ENCODE measurements around the gene RXRA.
"Not testable (repeated sequence)": the region's sequence is repeated elsewhere in the genome, so short reads cannot be mapped to it uniquely, and the experiment has no call there.

Gene RXRA

GRCh38 chr9:134303601-134304000 lies 22.7 kb upstream of the RXRA start:
- Histone ChIP-seq H3K36me3 (ENCODE audit: control insufficient read depth, insufficient read depth, low read length) (no peaks in the 10 kb centered on the region), H3K9me3 (ENCODE audit: control insufficient read depth, insufficient read depth, low read depth, low read length) (peaks cover 3% of the 10 kb centered on the region; the same call in 1 of the 2 replicates), H3K4me1 (ENCODE audit: control insufficient read depth, insufficient read depth, low read length) (peaks cover 3% of the 10 kb centered on the region; the same call in 1 of the 2 replicates), H3K9ac (ENCODE audit: low read length) (no peak overlapping the region), H3K4me3 (ENCODE audit: low read depth, low read length) (no peak overlapping the region), H3K27me3 (ENCODE audit: control insufficient read depth, insufficient read depth, low read length) (no peaks in the 10 kb centered on the region), H3K27ac (ENCODE audit: low read depth, low read length) (no peak overlapping the region)

- Histone ChIP-seq H3K27me3 (ENCODE audit: control insufficient read depth, insufficient read depth, low read length) (no peaks in the 10 kb centered on the region; the same call in 1 of the 2 replicates), H3K4me3 (ENCODE audit: low read depth, low read length) (no peak overlapping the region), H3K4me1 (ENCODE audit: control insufficient read depth, insufficient read depth, low read length) (peaks cover 3% of the 10 kb centered on the region; the same call in 1 of the 2 replicates), H3K27ac (ENCODE audit: low read depth, low read length) (no peak overlapping the region), H3K36me3 (ENCODE audit: control insufficient read depth, insufficient read depth, low read length) (no peaks in the 10 kb centered on the region), H3K9me3 (ENCODE audit: control insufficient read depth, insufficient read depth, low read depth, low read length) (peaks cover 3% of the 10 kb centered on the region; the same call in 1 of the 2 replicates), H3K9ac (ENCODE audit: low read length) (no peak overlapping the region)
These were observed 22.0 kb upstream of the RXRA start for GRCh38 chr9:134304261-134304660.

DNA sequence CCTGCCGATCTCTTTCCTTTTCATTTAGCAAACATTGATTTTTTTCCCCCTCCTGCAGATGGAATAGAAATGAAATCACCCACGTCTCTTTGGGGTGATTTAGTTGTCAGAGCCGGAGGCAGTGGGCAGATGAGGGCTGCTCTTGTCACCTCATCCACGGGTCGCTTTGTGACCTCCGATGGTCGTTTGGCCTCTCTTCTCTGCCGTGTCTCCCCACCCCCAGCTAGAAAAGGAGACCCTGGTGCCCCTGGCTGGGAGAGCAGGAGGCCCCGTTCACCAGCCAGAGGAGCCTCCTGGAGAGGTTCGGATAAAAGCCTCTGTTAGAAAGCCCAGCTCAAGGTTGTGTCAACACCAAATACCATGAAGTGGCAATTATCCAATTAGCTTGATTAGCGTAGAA lies 21.6 kb upstream of the RXRA start:
- Histone ChIP-seq H3K4me3 (ENCODE audit: low read depth, low read length) (no peak overlapping the region), H3K9me3 (ENCODE audit: control insufficient read depth, insufficient read depth, low read depth, low read length) (peaks cover 3% of the 10 kb centered on the region; the same call in 1 of the 2 replicates), H3K27me3 (ENCODE audit: control insufficient read depth, insufficient read depth, low read length) (no peaks in the 10 kb centered on the region; the same call in 1 of the 2 replicates), H3K36me3 (ENCODE audit: control insufficient read depth, insufficient read depth, low read length) (no peaks in the 10 kb centered on the region), H3K9ac (ENCODE audit: low read length) (no peak overlapping the region), H3K27ac (ENCODE audit: low read depth, low read length) (no peak overlapping the region), H3K4me1 (ENCODE audit: control insufficient read depth, insufficient read depth, low read length) (peaks cover 3% of the 10 kb centered on the region; the same call in 1 of the 2 replicates)

- Histone ChIP-seq H3K9ac (ENCODE audit: low read length) (no peak overlapping the region), H3K36me3 (ENCODE audit: control insufficient read depth, insufficient read depth, low read length) (no peaks in the 10 kb centered on the region), H3K4me1 (ENCODE audit: control insufficient read depth, insufficient read depth, low read length) (peaks cover 3% of the 10 kb centered on the region; the same call in 1 of the 2 replicates), H3K4me3 (ENCODE audit: low read depth, low read length) (no peak overlapping the region), H3K9me3 (ENCODE audit: control insufficient read depth, insufficient read depth, low read depth, low read length) (peaks cover 3% of the 10 kb centered on the region; the same call in 1 of the 2 replicates), H3K27me3 (ENCODE audit: control insufficient read depth, insufficient read depth, low read length) (no peaks in the 10 kb centered on the region; the same call in 1 of the 2 replicates), H3K27ac (ENCODE audit: low read depth, low read length) (no peak overlapping the region)
These were observed 20.7 kb upstream of the RXRA start for GRCh38 chr9:134305533-134305932.

GRCh38 chr9:134306042-134306441 lies 20.2 kb upstream of the RXRA start:
- not testable (repeated sequence) for H3K36me3 ChIP-seq (ENCODE audit: control insufficient read depth, insufficient read depth, low read length); H3K9me3 ChIP-seq (ENCODE audit: control insufficient read depth, insufficient read depth, low read depth, low read length); H3K4me3 ChIP-seq (ENCODE audit: low read depth, low read length); H3K9ac ChIP-seq (ENCODE audit: low read length); H3K4me1 ChIP-seq (ENCODE audit: control insufficient read depth, insufficient read depth, low read length); H3K27ac ChIP-seq (ENCODE audit: low read depth, low read length); H3K27me3 ChIP-seq (ENCODE audit: control insufficient read depth, insufficient read depth, low read length)

DNA sequence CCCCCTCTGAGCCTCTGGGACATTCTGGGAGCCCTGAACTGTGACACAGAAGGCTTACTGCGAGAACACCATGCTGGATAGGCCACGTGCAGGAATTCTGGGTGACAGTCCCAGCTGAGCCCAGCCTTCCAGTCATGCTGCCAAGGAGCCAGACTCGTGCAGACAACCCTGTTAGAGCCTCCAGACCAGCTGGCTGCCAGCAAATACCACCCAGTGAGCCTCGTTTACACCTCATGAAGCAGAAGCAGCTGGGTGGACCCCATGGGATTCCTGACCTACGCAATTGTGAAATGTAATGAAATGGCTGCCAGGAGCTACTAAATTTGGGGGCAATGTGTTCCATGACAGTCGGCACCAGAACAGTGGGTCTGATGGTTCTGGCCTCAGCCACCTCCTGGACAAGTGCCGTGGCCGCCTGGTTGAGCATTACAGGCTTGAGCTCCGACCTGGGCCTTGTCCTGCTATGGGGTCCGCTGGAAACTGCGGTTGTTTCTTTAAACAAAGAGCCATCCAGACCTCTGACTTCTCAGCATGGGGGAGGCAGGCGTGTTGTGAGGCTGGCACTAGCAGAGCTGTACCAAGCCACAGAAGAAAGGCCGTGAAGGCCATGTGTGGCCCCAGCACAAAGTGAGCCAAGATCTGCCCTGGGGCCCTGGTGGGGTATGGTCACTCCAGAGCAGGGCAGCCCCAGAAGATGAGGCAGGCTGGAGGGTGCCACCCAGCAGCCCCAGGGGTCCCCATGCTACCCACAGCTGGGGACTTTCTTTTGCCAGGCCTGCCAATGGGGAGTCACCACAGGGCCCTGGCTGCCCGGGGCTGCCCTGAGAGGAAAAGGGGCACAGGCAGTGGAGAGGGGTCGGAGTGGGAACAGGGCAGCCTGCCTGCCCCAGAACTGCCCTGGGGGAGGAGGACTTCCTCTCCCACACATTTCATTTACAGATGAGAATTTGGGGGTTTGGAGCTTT lies 19.3 kb upstream of the RXRA start:
- Histone ChIP-seq H3K9ac (ENCODE audit: low read length) (no peak overlapping the region), H3K4me3 (ENCODE audit: low read depth, low read length) (no peak overlapping the region), H3K27me3 (ENCODE audit: control insufficient read depth, insufficient read depth, low read length) (no peaks in the 10 kb centered on the region; the same call in 1 of the 2 replicates), H3K9me3 (ENCODE audit: control insufficient read depth, insufficient read depth, low read depth, low read length) (peaks cover 6% of the 10 kb centered on the region; the same call in 1 of the 2 replicates), H3K4me1 (ENCODE audit: control insufficient read depth, insufficient read depth, low read length) (peaks cover 3% of the 10 kb centered on the region; the same call in 1 of the 2 replicates), H3K27ac (ENCODE audit: low read depth, low read length) (no peak overlapping the region), H3K36me3 (ENCODE audit: control insufficient read depth, insufficient read depth, low read length) (no peaks in the 10 kb centered on the region)

- Histone ChIP-seq H3K27me3 (ENCODE audit: control insufficient read depth, insufficient read depth, low read length) (no peaks in the 10 kb centered on the region; the same call in 1 of the 2 replicates), H3K36me3 (ENCODE audit: control insufficient read depth, insufficient read depth, low read length) (no peaks in the 10 kb centered on the region), H3K9ac (ENCODE audit: low read length) (no peak overlapping the region), H3K27ac (ENCODE audit: low read depth, low read length) (no peak overlapping the region), H3K4me3 (ENCODE audit: low read depth, low read length) (no peak overlapping the region), H3K4me1 (ENCODE audit: control insufficient read depth, insufficient read depth, low read length) (peaks cover 3% of the 10 kb centered on the region; the same call in 1 of the 2 replicates), H3K9me3 (ENCODE audit: control insufficient read depth, insufficient read depth, low read depth, low read length) (peaks cover 7% of the 10 kb centered on the region; the same call in 1 of the 2 replicates)
These were observed 18.3 kb upstream of the RXRA start for GRCh38 chr9:134307674-134308638.

GRCh38 chr9:134308639-134309220 lies 17.5 kb upstream of the RXRA start:
- not testable (repeated sequence) for H3K9ac ChIP-seq (ENCODE audit: low read length); H3K36me3 ChIP-seq (ENCODE audit: control insufficient read depth, insufficient read depth, low read length)

DNA sequence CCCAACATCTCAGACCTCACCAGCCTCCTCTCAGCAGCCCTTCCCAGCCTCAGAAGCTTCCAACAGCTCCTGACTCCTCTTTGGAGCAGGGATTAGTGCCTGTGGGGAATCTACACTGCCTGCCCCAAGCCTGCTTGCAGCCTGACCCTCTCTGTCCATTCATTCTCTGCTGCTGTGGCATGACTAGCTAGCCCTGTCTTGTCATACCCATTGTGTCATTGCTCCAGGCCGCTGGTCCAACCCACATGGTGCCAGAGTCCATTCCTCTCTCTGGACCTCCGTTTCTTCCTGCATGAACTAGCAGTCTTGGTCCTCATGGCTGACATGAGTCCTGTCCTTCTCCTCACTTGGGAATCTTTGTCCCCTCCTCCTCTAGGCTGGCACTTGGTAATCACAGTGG lies 12.8 kb upstream of the RXRA start:
- Histone ChIP-seq H3K4me1 (ENCODE audit: control insufficient read depth, insufficient read depth, low read length) (peaks cover 3% of the 10 kb centered on the region; the same call in 1 of the 2 replicates), H3K27me3 (ENCODE audit: control insufficient read depth, insufficient read depth, low read length) (no peaks in the 10 kb centered on the region; the same call in 1 of the 2 replicates), H3K4me3 (ENCODE audit: low read depth, low read length) (no peak overlapping the region), H3K27ac (ENCODE audit: low read depth, low read length) (no peak overlapping the region), H3K36me3 (ENCODE audit: control insufficient read depth, insufficient read depth, low read length) (no peaks in the 10 kb centered on the region), H3K9ac (ENCODE audit: low read length) (no peak overlapping the region), H3K9me3 (ENCODE audit: control insufficient read depth, insufficient read depth, low read depth, low read length) (0 out of 2 replicates have a peak, but pooled peaks cover 4% of the 10 kb centered on the region)

More at GRCh38 chr9:134308639-134309220, 17.5 kb upstream of the RXRA start:
- not testable (repeated sequence) for H3K27me3 ChIP-seq (ENCODE audit: control insufficient read depth, insufficient read depth, low read length); H3K9me3 ChIP-seq (ENCODE audit: control insufficient read depth, insufficient read depth, low read depth, low read length); H3K4me1 ChIP-seq (ENCODE audit: control insufficient read depth, insufficient read depth, low read length); H3K27ac ChIP-seq (ENCODE audit: low read depth, low read length); H3K4me3 ChIP-seq (ENCODE audit: low read depth, low read length)
